Activated CD4-positive, alpha-beta T cell treated with anti-CD3 and anti-CD28 coated beads, Interleukin-2, amount 50 U/mL, for 16 hours (primary cell): ENCODE results near the gene CORIN.

ENCODE experiments used
- DNase-seq: peaks from one replicate; pipeline ENCODE4 v3.0.0-alpha.2; 2020

Gene CORIN

GRCh38 chr4:47672696-47673095, 165.2 kb downstream of the CORIN start:
- no peak for DNase-seq

- no peak for DNase-seq
These were observed 167.9 kb downstream of the CORIN start for GRCh38 chr4:47669946-47670345.

- peak; percentile 40 for DNase-seq
These were observed 169.0 kb downstream of the CORIN start for GRCh38 chr4:47668810-47669408.

- DNase-seq: no peak
These were observed 169.6 kb downstream of the CORIN start for GRCh38 chr4:47668256-47668655.

GRCh38 chr4:47667552-47667951, 170.3 kb downstream of the CORIN start:
- no peak for DNase-seq

- no peak for DNase-seq
These were observed 173.6 kb downstream of the CORIN start for GRCh38 chr4:47664051-47664826.

- peak; percentile 5 for DNase-seq
These were observed 174.9 kb downstream of the CORIN start for GRCh38 chr4:47662975-47663374.

GRCh38 chr4:47661741-47662140, 176.1 kb downstream of the CORIN start:
- DNase-seq: no peak

- no peak for DNase-seq
These were observed 178.5 kb downstream of the CORIN start for GRCh38 chr4:47659342-47659741.

GRCh38 chr4:47654972-47655693, 182.7 kb downstream of the CORIN start:
- no peak for DNase-seq

- DNase-seq: no peak
These were observed 185.8 kb downstream of the CORIN start for GRCh38 chr4:47652092-47652491.

- no peak for DNase-seq
These were observed 186.6 kb downstream of the CORIN start for GRCh38 chr4:47651231-47651630.

GRCh38 chr4:47650584-47651130, 187.2 kb downstream of the CORIN start:
- no peak for DNase-seq

GRCh38 chr4:47647544-47647943, 190.3 kb downstream of the CORIN start:
- no peak for DNase-seq

GRCh38 chr4:47647029-47647428, 190.8 kb downstream of the CORIN start:
- DNase-seq: no peak

GRCh38 chr4:47646372-47646771, 191.5 kb downstream of the CORIN start:
- no peak for DNase-seq

GRCh38 chr4:47643845-47644244, 194.0 kb downstream of the CORIN start:
- DNase-seq: no peak

GRCh38 chr4:47642985-47643760, 194.7 kb downstream of the CORIN start:
- no peak for DNase-seq

- DNase-seq: no peak
These were observed 195.6 kb downstream of the CORIN start for GRCh38 chr4:47642191-47642830.

- DNase-seq: no peak
These were observed 196.1 kb downstream of the CORIN start for GRCh38 chr4:47641755-47642154.

- no peak for DNase-seq
These were observed 197.0 kb downstream of the CORIN start for GRCh38 chr4:47640911-47641310.

- DNase-seq: no peak
These were observed 198.3 kb downstream of the CORIN start for GRCh38 chr4:47639531-47639930.
